H54 (cell line): ENCODE measurements around the gene EMC1.
"Not testable (repeated sequence)": the region's sequence is repeated elsewhere in the genome, so short reads cannot be mapped to it uniquely, and the experiment has no call there.

Experiments used
- DNase-seq: peaks from one replicate; pipeline ENCODE4 v3.0.0; 2011; ENCODE audit warnings: low spot score, mixed read lengths; ENCODE audit not compliant: insufficient read length
- FAIRE-seq: peaks from 3 replicates; lab custom pipeline; 2011; peaks lifted over from hg19 to GRCh38; lab: Jason Lieb, UNC
- POLR2A ChIP-seq: IDR thresholded peaks from 2 replicates; pipeline ENCODE4 v1.6.1; 2011; ENCODE audit warnings: low read depth, mild to moderate bottlenecking, low read length

EMC1 gene

GRCh38 chr1:19202396-19202795, 48.9 kb downstream of the EMC1 start:
- TF ChIP-seq POLR2A: no peak
- DNase-seq (no peak), FAIRE-seq (no peak)

- DNase-seq: no peak
- TF ChIP-seq POLR2A: no peak
- FAIRE-seq: no peak
These were observed 51.2 kb downstream of the EMC1 start for GRCh38 chr1:19199969-19200604.

GRCh38 chr1:19199329-19199968, 51.9 kb downstream of the EMC1 start:
- FAIRE-seq: no peak

GRCh38 chr1:19198820-19199219, 52.5 kb downstream of the EMC1 start:
- no peak for TF ChIP-seq POLR2A
- FAIRE-seq: no peak
- no peak for DNase-seq

More at GRCh38 chr1:19199329-19199968, 51.9 kb downstream of the EMC1 start:
- no peak for DNase-seq
- no peak for TF ChIP-seq POLR2A

GRCh38 chr1:19197845-19198244, 53.5 kb downstream of the EMC1 start:
- no peak for FAIRE-seq
- no peak for DNase-seq
- TF ChIP-seq POLR2A: no peak

- no peak for FAIRE-seq
- DNase-seq: no peak
- no peak for TF ChIP-seq POLR2A
These were observed 55.0 kb downstream of the EMC1 start for GRCh38 chr1:19196331-19196730.

- no peak for TF ChIP-seq POLR2A
- no peak for DNase-seq
- no peak for FAIRE-seq
These were observed 58.3 kb downstream of the EMC1 start for GRCh38 chr1:19193004-19193403.

GRCh38 chr1:19191811-19192210, 59.5 kb downstream of the EMC1 start:
- DNase-seq: no peak
- FAIRE-seq: no peak
- TF ChIP-seq POLR2A: no peak

- DNase-seq (no peak), FAIRE-seq (no peak)
- no peak for TF ChIP-seq POLR2A
These were observed 60.9 kb downstream of the EMC1 start for GRCh38 chr1:19190468-19190867.

GRCh38 chr1:19189270-19189669, 62.1 kb downstream of the EMC1 start:
- TF ChIP-seq POLR2A: no peak
- no peak for DNase-seq
- no peak for FAIRE-seq

- DNase-seq: no peak
- FAIRE-seq: no peak
- no peak for TF ChIP-seq POLR2A
These were observed 63.5 kb downstream of the EMC1 start for GRCh38 chr1:19187852-19188251.

GRCh38 chr1:19186001-19186400, 65.3 kb downstream of the EMC1 start:
- FAIRE-seq (no peak), DNase-seq (no peak)
- no peak for TF ChIP-seq POLR2A

GRCh38 chr1:19182223-19182622, 69.1 kb downstream of the EMC1 start:
- FAIRE-seq (no peak), DNase-seq (no peak)
- no peak for TF ChIP-seq POLR2A

GRCh38 chr1:19180265-19180657, 71.1 kb downstream of the EMC1 start:
- DNase-seq, FAIRE-seq: not testable (repeated sequence)
